ENCODE data around the gene RIN1.
A peak's percentile ranks its signal among the peaks of the same experiment; 100 is the strongest.

The RIN1 gene

DNA sequence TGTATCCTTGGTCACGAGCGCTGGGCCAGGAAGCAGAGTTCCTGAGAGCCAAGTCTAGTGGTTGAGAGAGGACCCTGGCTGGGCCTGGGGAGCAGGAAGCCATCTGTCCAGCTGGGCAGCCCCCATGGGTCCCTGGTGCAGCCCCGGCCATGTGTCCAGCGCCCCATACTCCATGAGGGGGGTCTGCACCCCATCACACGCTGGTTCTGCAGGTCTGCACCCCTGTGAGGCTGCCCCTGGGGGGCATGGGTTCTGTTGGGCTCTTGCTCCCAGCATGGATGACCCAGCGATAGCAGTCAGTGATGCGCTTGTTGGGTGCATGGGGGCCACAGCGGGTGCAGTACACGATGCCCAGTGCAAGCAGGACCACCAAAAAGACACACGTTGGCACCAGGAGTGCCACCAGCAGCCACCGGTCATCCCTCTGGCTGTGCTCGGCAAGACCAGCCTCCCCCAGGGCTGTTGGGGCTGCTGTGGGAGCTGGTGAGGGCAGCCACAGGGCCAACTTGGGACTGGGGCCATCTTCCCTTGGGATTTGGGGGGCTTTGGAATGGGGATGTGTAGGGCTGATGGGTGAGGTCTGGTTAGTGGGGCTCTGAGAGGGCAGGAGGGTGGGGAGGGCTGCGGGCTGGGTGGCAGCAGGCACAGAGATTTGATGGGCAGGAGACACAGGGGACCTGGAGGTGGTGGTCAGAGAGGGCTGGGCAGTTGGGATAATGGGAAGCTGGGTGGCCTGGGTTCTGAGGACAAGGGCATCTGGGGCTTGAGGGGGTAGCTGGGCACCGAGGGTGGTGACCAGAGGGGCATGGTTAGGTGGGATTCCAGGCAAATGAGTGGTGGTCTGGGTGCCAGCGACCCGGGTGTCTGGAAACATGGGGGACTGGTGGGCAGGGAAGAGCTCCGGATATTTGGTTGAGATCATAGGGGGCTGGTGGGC is 21.4 kb downstream of the RIN1 start:
- no peak for DNase-seq (ENCODE audit: extremely low read depth, insufficient read length)
- H3K27me3 ChIP-seq (replicated peaks; ENCODE audit: control insufficient read depth, insufficient read depth, low read length): no peaks in the 10 kb centered on the region; the same call in 1 of the 2 replicates
- no peak overlapping the region for H3K4me3 ChIP-seq (replicated peaks; ENCODE audit: low read depth, low read length)
- H3K36me3 ChIP-seq (ENCODE audit: control insufficient read depth, insufficient read depth, low read length): no peaks in the 10 kb centered on the region
- TF ChIP-seq, protein P1, sequence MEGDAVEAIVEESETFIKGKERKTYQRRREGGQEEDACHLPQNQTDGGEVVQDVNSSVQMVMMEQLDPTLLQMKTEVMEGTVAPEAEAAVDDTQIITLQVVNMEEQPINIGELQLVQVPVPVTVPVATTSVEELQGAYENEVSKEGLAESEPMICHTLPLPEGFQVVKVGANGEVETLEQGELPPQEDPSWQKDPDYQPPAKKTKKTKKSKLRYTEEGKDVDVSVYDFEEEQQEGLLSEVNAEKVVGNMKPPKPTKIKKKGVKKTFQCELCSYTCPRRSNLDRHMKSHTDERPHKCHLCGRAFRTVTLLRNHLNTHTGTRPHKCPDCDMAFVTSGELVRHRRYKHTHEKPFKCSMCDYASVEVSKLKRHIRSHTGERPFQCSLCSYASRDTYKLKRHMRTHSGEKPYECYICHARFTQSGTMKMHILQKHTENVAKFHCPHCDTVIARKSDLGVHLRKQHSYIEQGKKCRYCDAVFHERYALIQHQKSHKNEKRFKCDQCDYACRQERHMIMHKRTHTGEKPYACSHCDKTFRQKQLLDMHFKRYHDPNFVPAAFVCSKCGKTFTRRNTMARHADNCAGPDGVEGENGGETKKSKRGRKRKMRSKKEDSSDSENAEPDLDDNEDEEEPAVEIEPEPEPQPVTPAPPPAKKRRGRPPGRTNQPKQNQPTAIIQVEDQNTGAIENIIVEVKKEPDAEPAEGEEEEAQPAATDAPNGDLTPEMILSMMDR (IDR thresholded peaks at IDR 0.05; ENCODE audit: insufficient read depth, low read length, poor library complexity, severe bottlenecking): no peak

DNA sequence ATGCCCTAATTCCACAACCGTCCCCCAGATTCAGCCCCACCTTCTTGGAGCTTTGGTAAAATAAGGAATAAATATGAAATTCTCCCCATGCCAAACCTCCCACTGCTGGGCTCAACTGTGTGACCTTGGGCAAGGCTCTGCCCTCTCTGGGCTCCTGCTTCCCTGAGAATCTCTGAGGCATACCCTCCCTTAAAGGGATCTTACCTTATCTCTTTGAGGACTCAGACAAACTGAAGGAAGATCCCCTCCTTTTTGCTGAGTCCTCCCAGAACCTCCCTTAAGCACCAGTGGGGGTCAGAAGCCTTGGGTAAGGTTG is 22.1 kb downstream of the RIN1 start:
- Histone ChIP-seq H3K4me3 (replicated peaks; ENCODE audit: low read depth, low read length) (no peak overlapping the region), H3K27me3 (replicated peaks; ENCODE audit: control insufficient read depth, insufficient read depth, low read length) (no peaks in the 10 kb centered on the region; the same call in 1 of the 2 replicates), H3K36me3 (ENCODE audit: control insufficient read depth, insufficient read depth, low read length) (no peaks in the 10 kb centered on the region)
- DNase-seq (ENCODE audit: extremely low read depth, insufficient read length): no peak
- TF ChIP-seq, protein P1 (IDR thresholded peaks at IDR 0.05; ENCODE audit: insufficient read depth, low read length, poor library complexity, severe bottlenecking): no peak

DNA sequence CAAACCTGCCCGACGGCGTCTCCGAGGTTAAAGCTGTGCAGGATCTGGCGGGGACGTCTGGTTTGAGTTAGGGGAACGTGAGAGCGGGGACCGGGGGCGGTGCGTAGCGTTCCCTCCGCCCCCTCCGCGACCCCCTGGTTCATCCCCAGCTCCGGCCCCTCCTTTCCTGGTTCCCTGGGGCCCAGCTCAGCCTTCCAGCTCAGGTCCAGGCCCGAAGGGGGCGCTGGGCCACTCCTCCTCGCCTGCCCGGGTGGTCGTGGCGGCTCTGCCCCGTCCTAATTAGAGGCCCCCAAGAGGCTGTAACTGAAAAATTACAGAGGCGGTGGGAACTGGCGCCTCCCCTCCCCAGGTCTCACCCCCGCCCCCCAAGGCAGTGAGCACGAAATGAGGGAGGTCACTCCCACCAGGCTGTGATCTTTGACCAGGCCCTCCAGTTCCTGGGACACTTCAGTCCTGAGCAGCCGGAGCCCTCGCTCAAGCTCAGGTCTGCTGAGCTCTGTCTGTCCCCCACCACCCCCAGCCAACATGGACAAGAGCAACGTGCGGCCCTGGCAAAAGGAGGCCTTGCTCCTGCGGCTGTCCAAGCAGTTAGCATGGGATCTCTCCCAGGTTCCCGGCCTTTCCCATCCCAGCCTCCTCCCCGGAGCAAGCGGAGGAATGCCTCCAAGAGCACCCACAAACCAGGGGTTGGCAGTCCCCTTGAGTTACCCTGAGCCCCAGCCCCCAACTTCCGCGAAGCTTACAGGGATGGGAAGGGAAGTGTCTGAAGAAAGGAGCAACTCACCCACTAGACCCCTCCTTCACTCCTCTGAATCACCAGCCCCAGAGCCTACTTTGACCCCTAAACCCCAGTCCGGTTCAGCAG is 22.7 kb downstream of the RIN1 start:
- no peak for DNase-seq (ENCODE audit: extremely low read depth, insufficient read length)
- Histone ChIP-seq H3K36me3 (ENCODE audit: control insufficient read depth, insufficient read depth, low read length) (no peaks in the 10 kb centered on the region), H3K27me3 (replicated peaks; ENCODE audit: control insufficient read depth, insufficient read depth, low read length) (no peaks in the 10 kb centered on the region; the same call in 1 of the 2 replicates), H3K4me3 (replicated peaks; ENCODE audit: low read depth, low read length) (no peak overlapping the region; the same call in 1 of the 2 replicates)
- TF ChIP-seq, protein P1 (IDR thresholded peaks at IDR 0.05; ENCODE audit: insufficient read depth, low read length, poor library complexity, severe bottlenecking): no peak

- Histone ChIP-seq H3K27me3 (replicated peaks; ENCODE audit: control insufficient read depth, insufficient read depth, low read length) (no peaks in the 10 kb centered on the region; the same call in 1 of the 2 replicates), H3K4me3 (replicated peaks; ENCODE audit: low read depth, low read length) (peak overlapping the region; percentile 67), H3K36me3 (ENCODE audit: control insufficient read depth, insufficient read depth, low read length) (no peaks in the 10 kb centered on the region)
- TF ChIP-seq, protein P1 (IDR thresholded peaks at IDR 0.05; ENCODE audit: insufficient read depth, low read length, poor library complexity, severe bottlenecking): no peak
- DNase-seq (ENCODE audit: extremely low read depth, insufficient read length): peak; percentile 92
Measured at GRCh38 chr11:66312549-66313320, 23.5 kb downstream of the RIN1 start.

GRCh38 chr11:66311965-66312548 is 24.2 kb downstream of the RIN1 start:
- TF ChIP-seq, protein P1 (IDR thresholded peaks at IDR 0.05; ENCODE audit: insufficient read depth, low read length, poor library complexity, severe bottlenecking): peak; percentile 95
- Histone ChIP-seq H3K36me3 (ENCODE audit: control insufficient read depth, insufficient read depth, low read length) (no peaks in the 10 kb centered on the region), H3K4me3 (replicated peaks; ENCODE audit: low read depth, low read length) (peak overlapping the region; percentile 67), H3K27me3 (replicated peaks; ENCODE audit: control insufficient read depth, insufficient read depth, low read length) (no peaks in the 10 kb centered on the region; the same call in 1 of the 2 replicates)
- DNase-seq (ENCODE audit: extremely low read depth, insufficient read length): peak; percentile 94
